Measurements from ENCODE around the gene H1-8.
"Not testable (repeated sequence)": the region's sequence is repeated elsewhere in the genome, so short reads cannot be mapped to it uniquely, and the experiment has no call there.

- TF ChIP-seq POLR2A (IDR thresholded peaks at IDR 0.05; ENCODE audit: low read depth); EP300 (IDR thresholded peaks at IDR 0.05); POLR2AphosphoS5 (IDR thresholded peaks at IDR 0.05): not testable (repeated sequence)
- TF ChIP-seq, protein P1, sequence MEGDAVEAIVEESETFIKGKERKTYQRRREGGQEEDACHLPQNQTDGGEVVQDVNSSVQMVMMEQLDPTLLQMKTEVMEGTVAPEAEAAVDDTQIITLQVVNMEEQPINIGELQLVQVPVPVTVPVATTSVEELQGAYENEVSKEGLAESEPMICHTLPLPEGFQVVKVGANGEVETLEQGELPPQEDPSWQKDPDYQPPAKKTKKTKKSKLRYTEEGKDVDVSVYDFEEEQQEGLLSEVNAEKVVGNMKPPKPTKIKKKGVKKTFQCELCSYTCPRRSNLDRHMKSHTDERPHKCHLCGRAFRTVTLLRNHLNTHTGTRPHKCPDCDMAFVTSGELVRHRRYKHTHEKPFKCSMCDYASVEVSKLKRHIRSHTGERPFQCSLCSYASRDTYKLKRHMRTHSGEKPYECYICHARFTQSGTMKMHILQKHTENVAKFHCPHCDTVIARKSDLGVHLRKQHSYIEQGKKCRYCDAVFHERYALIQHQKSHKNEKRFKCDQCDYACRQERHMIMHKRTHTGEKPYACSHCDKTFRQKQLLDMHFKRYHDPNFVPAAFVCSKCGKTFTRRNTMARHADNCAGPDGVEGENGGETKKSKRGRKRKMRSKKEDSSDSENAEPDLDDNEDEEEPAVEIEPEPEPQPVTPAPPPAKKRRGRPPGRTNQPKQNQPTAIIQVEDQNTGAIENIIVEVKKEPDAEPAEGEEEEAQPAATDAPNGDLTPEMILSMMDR (IDR thresholded peaks at IDR 0.05): not testable (repeated sequence)
These were observed 47.9 kb upstream of the H1-8 start for GRCh38 chr3:129495006-129495639.
